Measurements from ENCODE around the gene CD163L1. TPM values are rescaled to one million over a fixed set of nuclear protein-coding genes. Genes with fewer than 3 reads are reported as not detected.

Gene CD163L1
- total and polyA plus RNA-seq, 9 of the 15 experiments (the other 6 are each of a cell fraction or from before 2014, with no cell fraction given) = 0.54 to 9.2 (median 2.0) TPM

DNA sequence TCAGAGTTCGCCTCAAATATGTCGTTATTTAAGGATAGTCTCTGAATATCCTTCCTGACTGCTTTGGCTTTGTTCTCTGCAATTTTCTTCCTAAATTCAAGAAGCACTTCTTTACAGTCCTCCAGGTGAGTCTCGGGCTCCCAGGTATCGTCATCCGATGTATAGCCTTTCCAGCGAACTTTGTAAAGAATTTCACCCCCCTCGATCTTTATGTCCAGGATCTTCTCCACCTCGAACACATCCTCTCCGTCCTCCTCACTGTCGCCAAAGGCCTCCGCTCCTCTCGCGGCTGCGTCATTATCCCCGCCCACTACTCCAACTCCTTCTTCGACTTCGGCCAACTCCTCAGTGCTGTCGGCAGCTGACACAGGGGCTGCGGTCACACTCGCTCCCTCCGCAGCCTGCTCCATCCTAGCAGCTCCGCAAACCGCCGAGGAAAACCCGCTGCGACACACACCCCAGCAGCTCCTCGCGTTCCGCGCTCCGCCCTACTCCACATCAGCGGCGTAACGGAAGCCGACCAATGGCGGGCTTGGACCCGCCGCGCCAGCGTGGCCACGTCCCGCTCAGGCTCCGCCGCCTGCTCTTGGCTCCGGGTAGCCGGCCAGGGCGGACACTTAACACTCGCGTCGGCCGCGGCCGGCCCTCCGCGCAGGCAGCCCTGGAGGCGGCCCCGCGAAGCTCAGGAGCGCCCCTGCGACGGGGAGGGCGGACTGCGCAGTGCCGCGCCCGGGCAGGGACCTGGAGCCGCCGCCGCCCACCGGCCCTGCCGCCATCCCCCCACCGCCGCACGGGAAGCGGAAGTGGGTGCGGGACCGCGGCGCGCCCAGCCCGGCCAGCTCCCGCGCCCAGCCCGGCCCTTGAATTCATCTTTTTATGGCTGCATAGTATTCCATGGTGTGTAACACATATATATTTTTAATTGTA, 4.1 kb downstream of the CD163L1 start (continued):
- TF ChIP-seq HMG20A (CRISPR knock-in tag; conservative IDR thresholded peaks at IDR 0.05) = no peak
- TF ChIP-seq TEAD2 (tag; IDR thresholded peaks at IDR 0.05) = no peak
- TF ChIP-seq, protein P1, sequence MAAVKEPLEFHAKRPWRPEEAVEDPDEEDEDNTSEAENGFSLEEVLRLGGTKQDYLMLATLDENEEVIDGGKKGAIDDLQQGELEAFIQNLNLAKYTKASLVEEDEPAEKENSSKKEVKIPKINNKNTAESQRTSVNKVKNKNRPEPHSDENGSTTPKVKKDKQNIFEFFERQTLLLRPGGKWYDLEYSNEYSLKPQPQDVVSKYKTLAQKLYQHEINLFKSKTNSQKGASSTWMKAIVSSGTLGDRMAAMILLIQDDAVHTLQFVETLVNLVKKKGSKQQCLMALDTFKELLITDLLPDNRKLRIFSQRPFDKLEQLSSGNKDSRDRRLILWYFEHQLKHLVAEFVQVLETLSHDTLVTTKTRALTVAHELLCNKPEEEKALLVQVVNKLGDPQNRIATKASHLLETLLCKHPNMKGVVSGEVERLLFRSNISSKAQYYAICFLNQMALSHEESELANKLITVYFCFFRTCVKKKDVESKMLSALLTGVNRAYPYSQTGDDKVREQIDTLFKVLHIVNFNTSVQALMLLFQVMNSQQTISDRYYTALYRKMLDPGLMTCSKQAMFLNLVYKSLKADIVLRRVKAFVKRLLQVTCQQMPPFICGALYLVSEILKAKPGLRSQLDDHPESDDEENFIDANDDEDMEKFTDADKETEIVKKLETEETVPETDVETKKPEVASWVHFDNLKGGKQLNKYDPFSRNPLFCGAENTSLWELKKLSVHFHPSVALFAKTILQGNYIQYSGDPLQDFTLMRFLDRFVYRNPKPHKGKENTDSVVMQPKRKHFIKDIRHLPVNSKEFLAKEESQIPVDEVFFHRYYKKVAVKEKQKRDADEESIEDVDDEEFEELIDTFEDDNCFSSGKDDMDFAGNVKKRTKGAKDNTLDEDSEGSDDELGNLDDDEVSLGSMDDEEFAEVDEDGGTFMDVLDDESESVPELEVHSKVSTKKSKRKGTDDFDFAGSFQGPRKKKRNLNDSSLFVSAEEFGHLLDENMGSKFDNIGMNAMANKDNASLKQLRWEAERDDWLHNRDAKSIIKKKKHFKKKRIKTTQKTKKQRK (IDR thresholded peaks at IDR 0.05; ENCODE audit: borderline replicate concordance, low read depth, low read length) = no peak
- TF ChIP-seq, protein P2, sequence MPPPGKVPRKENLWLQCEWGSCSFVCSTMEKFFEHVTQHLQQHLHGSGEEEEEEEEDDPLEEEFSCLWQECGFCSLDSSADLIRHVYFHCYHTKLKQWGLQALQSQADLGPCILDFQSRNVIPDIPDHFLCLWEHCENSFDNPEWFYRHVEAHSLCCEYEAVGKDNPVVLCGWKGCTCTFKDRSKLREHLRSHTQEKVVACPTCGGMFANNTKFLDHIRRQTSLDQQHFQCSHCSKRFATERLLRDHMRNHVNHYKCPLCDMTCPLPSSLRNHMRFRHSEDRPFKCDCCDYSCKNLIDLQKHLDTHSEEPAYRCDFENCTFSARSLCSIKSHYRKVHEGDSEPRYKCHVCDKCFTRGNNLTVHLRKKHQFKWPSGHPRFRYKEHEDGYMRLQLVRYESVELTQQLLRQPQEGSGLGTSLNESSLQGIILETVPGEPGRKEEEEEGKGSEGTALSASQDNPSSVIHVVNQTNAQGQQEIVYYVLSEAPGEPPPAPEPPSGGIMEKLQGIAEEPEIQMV (tag; conservative IDR thresholded peaks at IDR 0.05; ENCODE audit: low read depth) = no peak
- no peak for TF ChIP-seq HDAC2 (IDR thresholded peaks at IDR 0.05)
- no peak for TF ChIP-seq ATF3 (IDR thresholded peaks at IDR 0.05)
- no peak for TF ChIP-seq ATF3 (CRISPR knock-in tag; conservative IDR thresholded peaks at IDR 0.05)
- no peak for TF ChIP-seq PTRF (tag; IDR thresholded peaks at IDR 0.05)
- peak in 1 of 2 experiments; percentile 92; a peak in 2 of 4 replicates for TF ChIP-seq ZNF639 (CRISPR knock-in tag; conservative IDR thresholded peaks at IDR 0.05 in 1 of 2, IDR thresholded peaks at IDR 0.05 in 1 of 2)
- no peak for TF ChIP-seq HBP1 (CRISPR knock-in tag; IDR thresholded peaks at IDR 0.05)
- TF ChIP-seq SUPT5H (IDR thresholded peaks at IDR 0.05) = peak; percentile 59
- 0 out of 2 replicates have a peak, but pooled peaks have one; percentile 20 for TF ChIP-seq MBD2 (IDR thresholded peaks at IDR 0.05; ENCODE audit: borderline replicate concordance, low read depth)
- TF ChIP-seq ZZZ3 (IDR thresholded peaks at IDR 0.05) = no peak
- TF ChIP-seq ZNF140 (CRISPR knock-in tag; IDR thresholded peaks at IDR 0.05) = no peak
- TF ChIP-seq, protein P3, sequence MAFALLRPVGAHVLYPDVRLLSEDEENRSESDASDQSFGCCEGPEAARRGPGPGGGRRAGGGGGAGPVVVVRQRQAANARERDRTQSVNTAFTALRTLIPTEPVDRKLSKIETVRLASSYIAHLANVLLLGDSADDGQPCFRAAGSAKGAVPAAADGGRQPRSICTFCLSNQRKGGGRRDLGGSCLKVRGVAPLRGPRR (CRISPR knock-in tag; IDR thresholded peaks at IDR 0.05) = no peak
- no peak for TF ChIP-seq NFYB (IDR thresholded peaks at IDR 0.05; ENCODE audit: extremely low read depth, insufficient read length)
- TF ChIP-seq ZBTB17 (CRISPR knock-in tag; IDR thresholded peaks at IDR 0.05) = peak; percentile 41; the same call in 1 of the 2 replicates

Data from K562 (cell line).